Activated naive CD4-positive, alpha-beta T cell treated with anti-CD3 and anti-CD28 coated beads for 36 hours (primary cell): ENCODE results near the gene TAGLN3. TPM values are rescaled to one million over a fixed set of nuclear protein-coding genes. Genes with fewer than 3 reads are reported as not detected.
A peak's percentile ranks its signal among the peaks of the same experiment; 100 is the strongest.

Source experiments
- CTCF ChIA-PET: fragments of 350-600 bp; sonication (Branson Sonifier 250); formaldehyde crosslinking; loops from one replicate; lab custom pipeline; 2021; ENCODE audit warnings: antibody characterized with exemption; lab: Charles Lee
- DNase-seq: peaks from one replicate; pipeline ENCODE4 v3.0.0-alpha.2; 2020
- H3K27ac Mint-ChIP-seq: one replicate; pipeline ENCODE4 v1.8.0; 2021; ENCODE audit warnings: mild to moderate bottlenecking, mixed read lengths
- H3K27me3 Mint-ChIP-seq: one replicate; pipeline ENCODE4 v1.8.0; 2021; ENCODE audit warnings: low read depth, mixed read lengths
- H3K36me3 Mint-ChIP-seq: one replicate; pipeline ENCODE4 v1.8.0; 2021; ENCODE audit warnings: low read depth, mixed read lengths
- H3K4me1 Mint-ChIP-seq: one replicate; pipeline ENCODE4 v1.8.0; 2021; ENCODE audit warnings: low read depth, mixed read lengths
- H3K4me3 Mint-ChIP-seq: one replicate; pipeline ENCODE4 v1.8.0; 2021; ENCODE audit warnings: mild to moderate bottlenecking, moderate library complexity, mixed read lengths
- H3K9me3 Mint-ChIP-seq: one replicate; pipeline ENCODE4 v1.8.0; 2021; ENCODE audit warnings: mixed read lengths
- intact Hi-C: fragments of 100-400 bp; cut with micrococcal nuclease; formaldehyde crosslinking; loops from one replicate; pipeline ENCODE4 v1.15.1; 2023
- total RNA-seq, 2 experiments: library from RNA; stranded (reverse); gene quantifications; one replicate each; pipeline ENCODE4 v1.2.3, GENCODE V29; 2021

TAGLN3 gene
- total RNA-seq, 2 experiments from 2014 or later = 1.2 TPM

DNA sequence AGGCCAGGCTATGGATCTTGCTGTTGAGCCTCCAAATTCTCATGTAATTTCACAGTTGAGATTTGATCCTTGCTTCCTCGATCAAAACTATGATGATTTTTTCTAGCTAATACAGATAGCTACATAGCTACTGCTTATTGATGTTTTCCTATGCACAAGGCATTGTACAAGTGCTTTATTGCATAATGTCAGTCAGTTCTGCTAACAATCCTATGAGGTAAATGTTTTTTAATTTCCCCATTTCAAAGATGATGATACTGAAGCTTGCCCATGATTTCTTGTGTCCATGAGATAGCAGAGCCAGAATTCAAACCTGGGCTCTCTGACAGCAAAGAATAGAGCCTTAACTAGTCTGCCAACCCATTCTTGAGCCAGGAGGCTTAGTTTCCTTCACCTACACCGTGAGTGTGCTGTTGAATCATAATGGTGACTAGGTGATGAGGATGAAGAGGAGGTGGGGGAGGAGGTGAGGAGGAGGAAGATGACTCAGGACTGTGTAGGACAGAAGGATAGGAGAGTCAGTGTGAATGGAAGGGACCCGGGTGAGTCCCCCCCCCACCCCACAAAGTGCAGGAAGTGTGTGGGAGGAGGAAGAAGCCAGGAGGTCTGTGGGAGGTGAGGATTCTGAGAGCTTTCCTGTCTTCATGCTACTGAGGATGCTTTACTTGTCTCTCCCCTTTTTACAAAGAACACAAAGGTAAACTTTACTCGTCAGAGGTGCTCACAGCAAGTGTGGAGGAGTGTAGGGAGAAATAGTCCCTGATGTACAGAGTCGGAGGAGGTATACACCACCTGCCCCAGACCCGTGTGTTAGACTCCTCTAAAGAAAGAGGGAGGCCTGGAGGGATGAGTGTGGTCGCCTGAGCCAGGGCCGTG is 3.6 kb downstream of the TAGLN3 start:
- Mint-ChIP-seq H3K9me3 (no peaks in the 10 kb centered on the region), H3K4me1 (peaks cover 61% of the 10 kb centered on the region), H3K36me3 (no peaks in the 10 kb centered on the region), H3K4me3 (peak overlapping the region; percentile 49), H3K27ac (peak overlapping the region; percentile 81), H3K27me3 (no peaks in the 10 kb centered on the region)
- peak; percentile 83 for DNase-seq
- CTCF ChIA-PET = interaction anchor here (0.6 to 20.8 kb wide), 7 partner anchors 8 to 506 kb away, joined by 3 to 454 read pairs (median 5); partner anchors contain the start of gene ABHD10
- intact Hi-C loops = loop anchor here (1.0 kb wide), 6 partner anchors 11 to 334 kb away; no protein-coding TSS in a partner anchor

DNA sequence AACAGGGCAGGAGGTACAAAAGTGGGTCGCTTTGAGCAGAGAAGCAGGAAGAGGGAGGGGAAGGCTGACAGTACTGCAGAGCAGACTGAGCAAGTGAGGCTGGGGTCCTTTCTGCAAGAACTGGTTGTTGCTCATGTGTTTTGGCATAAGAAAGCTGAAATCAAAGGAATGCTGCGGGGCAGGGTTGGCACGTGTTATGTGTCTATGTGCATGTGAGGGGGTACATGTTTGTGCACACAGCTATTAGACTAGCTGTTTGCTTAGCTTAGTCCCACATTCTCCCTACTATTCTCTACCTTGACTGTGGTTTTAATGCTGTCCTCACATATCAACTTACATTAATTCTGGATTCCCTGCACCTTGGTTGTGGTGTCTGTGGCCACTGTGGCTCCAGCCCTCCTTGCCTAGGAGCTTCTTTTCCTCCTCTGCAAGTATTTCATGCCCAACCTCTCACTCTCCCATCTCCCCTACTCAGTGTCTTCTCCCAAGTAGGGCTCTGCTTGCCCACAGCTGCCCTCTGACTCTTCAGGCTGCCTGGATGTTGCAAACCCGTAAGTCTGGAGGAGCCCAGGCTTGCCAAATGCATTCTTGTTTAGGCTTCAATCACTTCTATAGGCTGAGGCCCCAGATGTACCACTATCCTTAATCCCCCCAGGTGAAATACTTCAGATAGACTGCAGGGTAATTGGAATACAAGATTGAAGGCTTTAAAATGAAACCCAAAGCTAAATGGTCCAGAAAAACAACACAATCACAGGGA is 4.8 kb downstream of the TAGLN3 start:
- Mint-ChIP-seq H3K27ac (peak overlapping the region; percentile 81), H3K4me3 (no peak overlapping the region), H3K27me3 (no peaks in the 10 kb centered on the region), H3K4me1 (peaks cover 59% of the 10 kb centered on the region), H3K36me3 (no peaks in the 10 kb centered on the region), H3K9me3 (no peaks in the 10 kb centered on the region)
- intact Hi-C loops = no loop called here
- no peak for DNase-seq
- CTCF ChIA-PET = interaction anchor here (0.6 to 20.8 kb wide), 6 partner anchors 9 to 53 kb away, joined by 3 to 454 read pairs (median 5); partner anchors contain the start of gene ABHD10

- Mint-ChIP-seq H3K9me3 (no peaks in the 10 kb centered on the region), H3K4me3 (no peak overlapping the region), H3K4me1 (peaks cover 55% of the 10 kb centered on the region), H3K36me3 (no peaks in the 10 kb centered on the region), H3K27me3 (no peaks in the 10 kb centered on the region), H3K27ac (no peak overlapping the region)
- intact Hi-C loops = no loop called here
- peak; percentile 30 for DNase-seq
- CTCF ChIA-PET = interaction anchor here (0.8 to 20.8 kb wide), 5 partner anchors 10 to 25 kb away, joined by 4 to 454 read pairs (median 5); partner anchors contain the start of gene ABHD10
Measured at GRCh38 chr3:112004187-112004586, 5.5 kb downstream of the TAGLN3 start.

GRCh38 chr3:112004669-112005068 is 5.9 kb downstream of the TAGLN3 start:
- no peak for DNase-seq
- Mint-ChIP-seq H3K27ac (no peak overlapping the region), H3K4me3 (no peak overlapping the region), H3K4me1 (peaks cover 52% of the 10 kb centered on the region), H3K36me3 (no peaks in the 10 kb centered on the region), H3K27me3 (no peaks in the 10 kb centered on the region), H3K9me3 (no peaks in the 10 kb centered on the region)
- CTCF ChIA-PET = interaction anchor here (0.8 to 20.8 kb wide), 3 partner anchors 10 to 26 kb away, joined by 4 to 454 read pairs (median 96); partner anchors contain the start of gene ABHD10
- intact Hi-C loops = no loop called here

GRCh38 chr3:112005091-112005672 is 6.5 kb downstream of the TAGLN3 start:
- intact Hi-C loops = no loop called here
- no peaks in the 10 kb centered on the region for H3K27me3 Mint-ChIP-seq
- DNase-seq = no peak
- H3K4me3 Mint-ChIP-seq = no peak overlapping the region
- H3K4me1 Mint-ChIP-seq = peaks cover 49% of the 10 kb centered on the region
- CTCF ChIA-PET = interaction anchor here (0.6 to 20.8 kb wide), 4 partner anchors 10 to 405 kb away, joined by 3 to 454 read pairs (median 50); partner anchors contain the start of gene ABHD10
- no peak overlapping the region for H3K27ac Mint-ChIP-seq
- H3K36me3 Mint-ChIP-seq = no peaks in the 10 kb centered on the region
- H3K9me3 Mint-ChIP-seq = no peaks in the 10 kb centered on the region

- no peak overlapping the region for H3K4me3 Mint-ChIP-seq
- peaks cover 29% of the 10 kb centered on the region for H3K4me1 Mint-ChIP-seq
- DNase-seq = no peak
- H3K27me3 Mint-ChIP-seq = no peaks in the 10 kb centered on the region
- H3K9me3 Mint-ChIP-seq = no peaks in the 10 kb centered on the region
- no peak overlapping the region for H3K27ac Mint-ChIP-seq
- intact Hi-C loops = no loop called here
- CTCF ChIA-PET = interaction anchor here (0.6 to 2.8 kb wide), 5 partner anchors 9 to 260 kb away, joined by 3 to 22 read pairs (median 3); no protein-coding TSS in a partner anchor
- H3K36me3 Mint-ChIP-seq = no peaks in the 10 kb centered on the region
Measured at GRCh38 chr3:112007633-112008032, 8.9 kb downstream of the TAGLN3 start.

DNA sequence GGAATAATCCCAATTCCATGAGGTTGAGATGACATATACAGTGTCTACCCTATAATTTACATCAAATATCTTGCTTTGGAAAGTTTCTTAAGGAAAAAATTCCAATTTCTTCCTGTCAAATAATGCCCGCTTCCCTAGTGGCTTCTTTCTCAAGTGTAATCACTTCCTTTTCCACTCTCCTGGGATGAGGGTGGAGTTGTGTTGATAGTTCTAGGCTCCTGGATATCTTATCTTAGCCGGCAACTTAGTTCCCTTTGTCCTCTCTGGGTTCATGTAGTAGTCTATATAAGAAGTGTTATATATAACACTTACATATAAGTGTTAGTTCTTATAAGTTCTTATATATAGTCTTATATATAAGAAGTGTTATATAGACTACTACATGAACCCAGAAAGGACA is 10.9 kb downstream of the TAGLN3 start:
- H3K4me1 Mint-ChIP-seq = peaks cover 22% of the 10 kb centered on the region
- no peaks in the 10 kb centered on the region for H3K27me3 Mint-ChIP-seq
- no peak for DNase-seq
- no peaks in the 10 kb centered on the region for H3K36me3 Mint-ChIP-seq
- CTCF ChIA-PET = no interaction called here
- no peak overlapping the region for H3K27ac Mint-ChIP-seq
- H3K4me3 Mint-ChIP-seq = no peak overlapping the region
- intact Hi-C loops = no loop called here
- H3K9me3 Mint-ChIP-seq = no peaks in the 10 kb centered on the region

- intact Hi-C loops = no loop called here
- CTCF ChIA-PET = interaction anchor here (0.8 to 10.2 kb wide), 2 partner anchors 16 to 32 kb away, joined by 4 to 454 read pairs; partner anchors contain the start of gene TAGLN3
- DNase-seq = no peak
- Mint-ChIP-seq H3K27ac (no peak overlapping the region), H3K4me1 (peaks cover 14% of the 10 kb centered on the region), H3K9me3 (no peaks in the 10 kb centered on the region), H3K27me3 (no peaks in the 10 kb centered on the region), H3K4me3 (no peak overlapping the region), H3K36me3 (no peaks in the 10 kb centered on the region)
Measured at GRCh38 chr3:112010636-112011035, 11.9 kb downstream of the TAGLN3 start.

GRCh38 chr3:112011376-112011940 is 12.7 kb downstream of the TAGLN3 start:
- no peaks in the 10 kb centered on the region for H3K36me3 Mint-ChIP-seq
- intact Hi-C loops = no loop called here
- CTCF ChIA-PET = interaction anchor here (0.8 to 10.2 kb wide), 5 partner anchors 16 to 342 kb away, joined by 4 to 454 read pairs (median 45); partner anchors contain the start of genes PHLDB2 and TAGLN3
- peaks cover 14% of the 10 kb centered on the region for H3K4me1 Mint-ChIP-seq
- no peaks in the 10 kb centered on the region for H3K9me3 Mint-ChIP-seq
- H3K27me3 Mint-ChIP-seq = no peaks in the 10 kb centered on the region
- H3K27ac Mint-ChIP-seq = no peak overlapping the region
- no peak for DNase-seq
- H3K4me3 Mint-ChIP-seq = no peak overlapping the region

DNA sequence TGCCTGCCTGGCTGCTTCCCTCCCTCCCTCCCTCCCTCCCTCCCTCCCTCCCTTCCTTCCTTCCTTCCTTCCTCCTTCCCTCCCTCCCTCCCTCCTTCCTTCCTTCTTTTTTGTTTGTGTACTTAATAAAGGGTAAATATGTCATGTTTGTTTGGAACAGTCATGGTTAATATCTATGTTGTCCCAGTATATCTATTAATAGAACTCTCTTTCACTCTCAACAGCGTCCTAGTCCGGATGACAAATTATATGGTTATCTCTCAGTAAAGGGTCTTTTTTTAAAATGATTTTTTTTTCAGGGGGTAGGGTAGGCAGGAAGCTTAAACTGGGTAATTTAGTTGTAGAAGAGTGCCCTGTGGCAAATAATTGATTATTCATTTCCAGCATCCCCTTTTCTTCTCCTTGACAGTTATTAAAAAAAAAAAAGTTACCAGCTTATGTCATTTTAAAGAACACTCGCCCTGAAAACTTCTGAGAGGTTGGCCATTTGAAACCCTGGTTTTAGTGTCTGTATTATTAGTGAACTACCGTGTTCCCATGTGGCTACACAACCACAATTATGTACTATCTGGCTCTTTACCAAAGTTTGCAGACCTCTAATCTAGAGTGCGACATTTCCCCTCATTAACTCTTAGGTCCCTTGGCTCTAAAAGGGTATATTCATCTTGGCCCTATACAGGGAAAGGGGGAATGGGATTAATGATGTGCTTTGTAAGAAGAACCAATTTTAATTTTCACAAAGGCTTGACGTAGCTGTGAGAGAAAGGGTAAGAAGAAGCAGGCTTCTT is 13.7 kb downstream of the TAGLN3 start:
- Mint-ChIP-seq H3K36me3 (no peaks in the 10 kb centered on the region), H3K27ac (no peak overlapping the region), H3K27me3 (no peaks in the 10 kb centered on the region), H3K9me3 (no peaks in the 10 kb centered on the region), H3K4me3 (no peak overlapping the region), H3K4me1 (peaks cover 17% of the 10 kb centered on the region)
- intact Hi-C loops = loop anchor here (2.0 kb wide), 1 partner anchor 152 kb away; no protein-coding TSS in a partner anchor
- DNase-seq = no peak
- CTCF ChIA-PET = interaction anchor here (0.6 to 10.2 kb wide), 28 partner anchors 14 to 1346 kb away, joined by 3 to 454 read pairs (median 6); partner anchors contain the start of genes ABHD10, PHLDB2 and TAGLN3
